Embryonic facial prominence (tissue), 1 donor: Measurements from ENCODE around the gene PRDM10.

Source experiments
- DNase-seq: peaks from one replicate; pipeline ENCODE4 v3.0.0-alpha.2; 2016; ENCODE audit errors: extremely low spot score

Gene PRDM10

GRCh38 chr11:129945373-129945772, 57.3 kb downstream of the PRDM10 start:
- no peak for DNase-seq

DNA sequence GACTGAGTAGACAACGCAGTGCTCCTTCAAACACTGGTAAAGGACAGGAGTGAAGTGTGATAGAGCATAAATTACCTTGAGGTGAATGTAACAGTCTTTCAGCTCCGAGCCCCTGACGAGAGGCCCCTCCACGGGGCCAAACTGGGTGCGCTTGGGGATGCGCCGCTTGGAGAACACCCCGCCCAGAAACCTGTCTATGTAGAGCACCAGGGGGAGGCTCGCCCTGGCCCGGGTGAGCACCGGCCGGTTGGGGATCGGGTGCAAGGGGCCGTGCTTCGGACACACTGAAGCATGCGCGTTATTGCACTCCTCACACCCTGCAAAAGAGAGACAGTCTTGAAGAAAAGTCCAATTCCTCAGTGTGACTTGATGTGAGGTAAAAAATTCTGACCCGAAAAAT, 57.9 kb downstream of the PRDM10 start:
- no peak for DNase-seq

DNA sequence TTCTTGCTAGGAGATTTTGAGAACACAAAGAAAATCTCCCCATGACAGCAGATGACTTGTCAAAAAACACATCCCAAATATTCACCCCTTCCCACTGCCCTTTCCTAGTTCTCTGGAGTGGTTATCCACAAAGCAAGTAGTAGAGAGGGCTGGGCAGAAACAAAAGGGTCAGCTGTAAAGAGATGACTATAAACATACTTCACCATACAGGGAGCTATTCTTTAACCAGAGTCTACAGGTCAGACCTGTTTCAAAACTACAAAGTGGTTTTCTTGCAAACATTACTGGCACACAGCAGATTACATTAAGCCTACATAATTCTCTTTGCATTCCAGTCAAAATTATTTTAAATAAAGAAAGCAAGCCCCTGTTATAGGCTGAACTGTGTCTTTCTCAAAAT, 59.6 kb downstream of the PRDM10 start:
- no peak for DNase-seq

DNA sequence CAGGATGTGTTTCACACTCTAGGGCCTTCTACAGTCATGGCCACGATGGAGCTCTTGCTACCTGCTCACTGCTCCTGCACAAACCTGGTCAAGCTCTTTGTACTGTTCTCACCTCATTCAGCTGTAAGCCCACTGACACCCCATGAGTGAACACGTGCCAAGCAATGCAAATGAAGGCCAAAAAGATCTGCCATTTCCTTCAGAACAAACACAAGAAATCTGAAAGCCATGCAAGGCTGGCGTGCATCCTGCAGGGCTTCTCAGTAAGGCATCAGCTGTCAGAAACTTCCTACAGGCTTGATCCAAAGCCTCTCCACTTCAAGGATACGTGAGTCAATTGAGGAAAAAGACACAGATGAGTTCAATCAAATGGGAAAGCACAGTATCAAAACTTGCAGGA, 63.1 kb downstream of the PRDM10 start:
- DNase-seq, result no peak

DNA sequence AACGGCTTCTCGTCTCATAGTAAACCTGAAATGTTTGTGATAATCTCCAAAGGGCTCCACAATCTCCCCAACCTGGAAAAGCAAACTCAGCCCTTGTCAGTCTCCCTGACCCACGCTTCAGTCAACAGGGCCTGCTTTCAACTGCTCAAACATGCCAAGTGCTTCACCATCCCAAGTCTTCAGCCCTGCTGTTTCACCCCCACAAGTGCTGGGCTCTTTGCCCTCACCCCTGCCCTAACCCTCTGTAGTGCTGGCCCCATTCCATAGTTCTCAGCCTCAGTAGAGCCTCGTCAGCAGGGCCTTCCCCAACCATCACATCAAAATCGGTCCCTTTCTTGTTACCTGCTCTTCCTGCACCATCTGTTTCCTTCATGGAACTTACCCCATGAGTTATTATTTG, 63.9 kb downstream of the PRDM10 start:
- no peak for DNase-seq

DNA sequence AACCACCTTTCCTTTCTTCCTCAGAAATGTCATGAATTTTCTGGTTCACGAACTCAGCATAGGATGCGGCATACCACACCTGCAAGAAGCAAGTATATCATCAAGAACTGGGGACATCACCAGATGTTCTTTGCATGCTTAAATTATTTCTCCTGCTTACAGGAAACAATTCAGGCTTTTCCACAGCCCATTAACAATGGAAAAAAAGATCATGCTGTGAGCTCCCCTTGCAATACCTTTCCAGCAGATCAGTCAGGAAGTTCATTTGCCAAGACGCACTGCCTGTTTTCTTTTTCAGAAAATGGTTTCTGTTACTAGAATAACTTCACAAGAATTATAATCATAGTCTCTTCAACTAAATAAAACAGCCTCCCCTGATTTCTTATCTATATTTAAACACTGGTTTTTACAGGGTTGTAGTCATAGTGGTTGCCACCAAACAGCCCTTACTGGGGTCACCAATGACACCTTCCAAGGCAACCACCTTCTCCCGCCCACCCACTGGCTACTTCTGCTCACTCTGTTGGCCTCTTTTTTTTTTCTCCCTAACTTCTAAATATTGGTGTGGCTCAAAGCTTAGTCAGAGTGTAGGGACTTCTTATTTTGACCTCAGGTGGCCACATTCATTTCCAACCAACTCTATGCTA, 64.9 kb downstream of the PRDM10 start:
- DNase-seq, result no peak

DNA sequence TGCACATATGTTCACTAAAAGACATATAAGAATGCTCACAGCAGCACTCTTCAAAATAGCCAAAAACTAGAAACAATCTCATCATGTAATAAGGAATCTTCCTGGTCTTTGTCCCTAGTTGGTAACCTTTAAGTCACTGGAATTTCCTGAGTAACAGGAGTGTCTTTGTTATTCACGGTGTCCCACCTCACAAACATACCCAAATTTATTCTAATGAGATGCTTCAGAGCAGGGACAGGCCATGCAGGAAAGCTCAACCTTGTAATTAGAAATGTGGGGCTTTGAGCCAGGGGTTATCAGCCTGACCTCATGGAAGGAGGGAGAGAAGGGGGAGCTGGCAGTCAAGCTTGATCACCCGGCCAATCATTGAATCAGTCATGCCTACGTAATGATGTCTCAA, 66.9 kb downstream of the PRDM10 start:
- no peak for DNase-seq

DNA sequence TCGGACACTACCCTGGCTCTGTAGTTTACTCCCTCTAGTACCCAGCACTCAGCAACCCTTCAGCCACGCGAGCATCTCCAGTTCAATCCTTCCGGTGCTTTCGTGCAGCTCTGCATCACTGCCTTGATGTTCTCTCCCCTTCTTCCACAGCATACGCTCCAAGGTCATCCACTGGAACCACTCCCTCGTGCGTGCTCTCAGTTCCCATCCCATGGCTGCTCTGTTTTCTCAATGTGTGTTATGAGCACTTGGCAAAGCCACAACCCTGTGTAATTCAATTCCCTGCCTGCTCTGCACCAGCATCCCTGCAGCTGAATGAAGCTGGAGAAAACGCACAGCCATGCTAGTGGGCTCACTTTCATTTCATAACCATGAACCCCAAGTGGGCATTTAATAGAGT, 68.7 kb downstream of the PRDM10 start:
- DNase-seq, result no peak

DNA sequence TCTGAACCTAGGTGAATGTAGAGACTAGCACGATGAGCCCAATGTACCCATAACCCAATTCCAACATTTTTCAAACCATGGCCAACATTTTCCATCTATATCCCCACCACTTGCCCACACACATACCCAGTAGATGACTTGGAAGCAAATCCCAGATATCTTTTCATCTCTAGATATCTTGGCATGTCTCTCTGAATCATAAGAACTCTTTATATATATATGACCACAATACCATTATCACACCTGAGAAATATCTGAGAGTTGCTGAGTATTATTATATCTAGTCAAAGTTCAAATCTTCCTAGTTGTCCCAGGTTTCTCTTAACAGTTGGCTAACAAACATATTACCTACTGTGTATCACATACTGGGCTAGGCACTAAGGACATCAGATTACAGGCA, 69.4 kb downstream of the PRDM10 start:
- DNase-seq, result no peak

GRCh38 chr11:129932381-129933067, 70.1 kb downstream of the PRDM10 start:
- no peak for DNase-seq

DNA sequence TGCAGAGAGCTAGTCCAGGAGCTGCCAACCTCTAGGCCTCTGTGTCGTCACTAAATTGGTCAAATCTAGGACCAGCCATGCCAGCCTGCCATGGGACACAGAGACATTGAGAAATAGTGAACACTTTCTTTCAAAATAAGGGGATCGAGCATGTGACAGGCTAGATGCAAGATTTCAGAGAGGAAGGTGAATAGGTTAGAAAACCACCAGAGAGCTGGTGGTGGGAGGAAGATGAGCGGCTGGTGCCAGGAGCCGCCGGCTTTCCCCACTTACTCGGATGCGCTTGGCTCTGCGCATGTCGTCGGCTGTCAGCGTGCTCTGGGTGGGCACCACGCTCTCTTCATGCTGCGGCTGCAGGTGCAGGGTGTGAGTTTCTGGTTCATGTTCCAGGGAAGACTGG, 71.9 kb downstream of the PRDM10 start:
- DNase-seq, result no peak

DNA sequence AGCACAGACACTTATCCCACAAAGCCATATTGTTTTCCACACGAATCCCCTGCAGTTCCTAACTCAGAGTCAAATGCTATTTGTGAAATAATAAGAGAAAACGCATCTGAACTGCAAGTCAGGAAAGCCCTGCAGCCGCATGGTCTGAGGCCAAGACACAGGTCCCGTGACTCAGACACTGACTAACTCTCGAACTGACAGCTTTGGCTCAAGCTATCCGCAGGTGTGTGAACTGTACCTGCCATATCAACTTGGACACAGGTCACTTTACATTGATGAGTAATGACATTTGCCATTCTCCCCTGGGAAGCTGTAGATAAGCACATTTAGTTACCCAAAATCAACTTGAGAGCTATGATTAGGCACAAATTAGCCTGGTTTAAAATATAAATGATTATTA, 72.3 kb downstream of the PRDM10 start:
- DNase-seq, result no peak

DNA sequence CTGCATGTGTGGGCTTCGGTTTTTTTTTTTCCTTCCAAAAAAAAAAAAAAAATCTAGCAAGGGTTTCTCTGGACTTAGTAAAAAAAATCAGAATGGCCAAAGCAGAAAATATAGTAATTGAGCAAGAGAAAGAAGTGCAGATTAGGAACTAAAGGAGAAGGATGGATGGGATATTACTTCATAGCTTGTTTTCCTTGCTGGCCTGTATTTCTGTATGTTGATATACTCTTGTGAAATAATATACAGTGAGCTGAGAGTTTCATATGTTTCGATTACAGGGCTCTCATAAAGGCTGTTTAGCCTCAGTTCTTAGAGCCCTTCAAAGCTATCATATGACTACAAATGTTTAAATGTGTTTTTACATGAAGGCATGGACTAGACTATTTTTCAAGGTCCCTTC, 72.9 kb downstream of the PRDM10 start:
- no peak for DNase-seq

DNA sequence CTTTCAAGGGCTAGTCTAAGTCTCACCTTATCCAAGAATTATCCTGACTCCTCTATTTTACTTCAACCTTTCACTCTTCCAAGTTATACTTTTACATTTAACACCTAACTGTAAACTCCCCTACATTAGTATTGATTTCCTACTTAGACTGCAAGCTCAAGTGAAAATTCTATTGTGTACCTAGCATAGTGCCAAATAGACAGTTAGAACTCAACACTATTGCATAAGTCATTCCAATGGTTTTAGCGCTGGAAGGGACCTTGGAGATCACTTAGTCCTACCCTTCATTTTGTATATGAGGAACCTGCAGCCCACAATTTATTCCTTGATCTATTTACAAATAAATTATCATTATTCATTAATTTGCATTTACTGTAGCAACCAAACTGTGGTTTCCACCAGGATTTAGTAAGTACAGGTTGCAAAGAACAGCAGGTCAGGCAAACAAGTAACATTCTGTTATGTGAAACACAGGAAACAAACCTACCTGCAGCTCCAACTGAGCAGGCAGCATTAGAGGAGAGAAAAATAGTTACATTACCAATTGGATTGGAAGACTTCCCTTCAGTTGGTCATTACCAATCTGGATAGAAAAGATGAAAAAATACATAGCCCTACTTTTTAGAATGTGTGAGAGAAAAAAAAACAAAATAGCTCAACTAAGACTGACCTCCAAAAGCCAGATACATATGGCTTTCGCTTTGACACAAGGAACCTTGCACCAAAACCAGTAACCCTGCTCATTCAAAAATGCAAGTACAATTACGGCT, 73.5 kb downstream of the PRDM10 start:
- no peak for DNase-seq

- DNase-seq, result no peak
These were observed 80.0 kb downstream of the PRDM10 start for GRCh38 chr11:129922674-129923073.

DNA sequence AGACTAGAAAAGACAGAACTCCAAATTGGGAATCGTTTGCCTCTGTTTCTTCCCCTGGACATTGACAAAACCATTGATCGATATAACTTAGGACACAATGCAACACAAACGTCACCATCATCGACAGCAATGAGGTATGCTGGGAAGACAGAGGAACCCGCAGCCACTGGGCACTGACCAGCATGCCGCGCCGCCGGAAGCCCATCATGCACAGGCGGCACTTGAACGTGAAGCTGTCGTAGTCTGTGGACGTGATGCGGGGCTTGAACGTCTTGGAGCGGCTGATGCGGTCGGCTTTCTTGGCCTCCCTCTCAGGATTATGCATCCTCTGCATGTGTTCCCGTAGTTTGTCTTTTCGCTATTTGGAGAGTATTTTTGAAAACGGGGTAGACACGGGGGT, 84.3 kb downstream of the PRDM10 start:
- DNase-seq, result no peak

DNA sequence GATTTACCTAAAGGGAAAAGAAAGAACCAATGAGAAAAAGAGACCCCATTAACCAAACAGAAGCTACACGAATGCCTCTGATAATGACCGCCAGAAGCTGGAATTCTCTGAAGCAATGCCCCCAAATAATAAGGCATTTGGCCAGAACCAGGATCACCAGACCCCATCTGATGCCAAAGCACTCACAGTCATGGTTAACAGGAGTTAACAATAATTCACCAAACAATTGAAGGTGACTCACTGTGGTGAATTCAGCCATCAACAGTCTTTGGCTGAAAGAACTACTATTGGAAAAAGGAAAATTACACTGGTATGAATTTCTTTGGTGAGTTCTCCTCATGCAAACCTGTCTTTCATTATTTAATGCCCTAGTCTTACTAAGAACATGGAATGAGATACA, 85.4 kb downstream of the PRDM10 start:
- no peak for DNase-seq

DNA sequence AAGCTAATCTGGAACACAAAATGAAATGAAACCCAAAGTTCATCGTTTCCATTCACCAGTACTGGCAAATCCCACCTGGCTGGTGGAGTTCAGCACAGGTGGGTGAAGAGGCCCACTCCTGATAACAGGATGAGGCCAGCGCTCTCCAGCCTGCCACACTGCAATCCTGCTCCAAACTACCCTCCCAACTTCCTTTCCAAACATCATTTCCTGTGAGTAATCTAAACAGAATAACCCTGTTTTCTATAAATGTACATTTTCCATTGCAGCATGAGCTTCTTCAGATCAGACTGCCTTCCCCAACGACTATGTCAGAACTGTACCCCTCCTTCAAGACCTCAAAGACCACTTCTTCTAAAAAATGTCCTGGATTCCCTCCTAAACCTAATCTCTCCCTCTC, 91.3 kb downstream of the PRDM10 start:
- no peak for DNase-seq

GRCh38 chr11:129910360-129910759, 92.3 kb downstream of the PRDM10 start:
- no peak for DNase-seq

DNA sequence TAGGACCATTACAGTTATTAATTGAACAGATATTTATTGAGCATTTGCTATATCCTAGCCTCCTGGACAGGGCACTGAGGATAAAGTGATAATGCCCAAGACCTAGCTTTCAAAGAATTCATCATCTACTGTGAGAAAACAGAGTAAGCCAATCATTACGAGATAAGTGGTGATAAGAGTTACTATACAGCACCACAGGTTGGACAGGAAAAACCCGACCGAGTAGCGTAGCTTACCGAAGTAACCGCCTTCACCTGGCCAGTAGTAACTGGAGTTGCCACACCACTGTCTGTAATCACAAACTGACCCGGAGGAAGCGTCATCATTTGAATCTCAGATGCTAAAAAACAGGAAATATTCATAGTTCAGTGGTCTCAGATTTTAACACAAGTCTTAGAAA, 97.2 kb downstream of the PRDM10 start:
- DNase-seq, result no peak

- no peak for DNase-seq
These were observed 106.6 kb downstream of the PRDM10 start for GRCh38 chr11:129896062-129896461.

- DNase-seq, result peak; percentile 92
These were observed 107.3 kb downstream of the PRDM10 start, which contains the start of gene NFRKB for GRCh38 chr11:129895126-129896041. TSS of gene NFRKB (minus strand) at chr11:129895578. CDS start at chr11:129892849, 2,729 bp downstream.
